ENCODE data around the gene ASIC3.
A peak's percentile ranks its signal among the peaks of the same experiment; 100 is the strongest.
"Not testable (repeated sequence)": the region's sequence is repeated elsewhere in the genome, so short reads cannot be mapped to it uniquely, and the experiment has no call there.

The ASIC3 gene

DNA sequence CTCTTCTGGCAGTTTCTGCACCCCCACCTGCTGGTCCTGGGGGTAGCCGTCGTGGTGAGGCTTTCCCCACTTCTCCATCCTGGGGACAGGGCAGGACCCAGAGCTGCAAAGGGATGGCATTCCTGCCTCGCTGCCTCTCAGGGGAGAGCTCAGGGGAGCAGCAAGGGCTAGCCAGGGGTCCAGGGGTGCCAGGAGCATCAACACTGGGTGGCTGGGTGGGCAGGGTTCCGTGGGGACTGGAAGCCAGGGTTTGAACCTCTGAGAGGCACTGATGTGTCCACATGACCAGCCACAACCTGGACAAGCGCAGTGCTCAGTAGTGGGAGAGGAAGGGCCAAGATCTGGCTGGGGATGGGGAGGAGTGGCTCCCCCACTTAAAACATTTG lies 14.5 kb upstream of the ASIC3 start:
- Mint-ChIP-seq H3K36me3 (peaks cover 25 to 31% of the 10 kb centered on the region in 2 donors), H3K27ac (no peak overlapping the region), H3K9me3 (no peaks in the 10 kb centered on the region), H3K4me3 (no peak overlapping the region), H3K4me1 (peaks cover 14 to 22% of the 10 kb centered on the region in 2 donors), H3K27me3 (no peaks in the 10 kb centered on the region)
- DNase-seq (no peak), ATAC-seq (replicated peaks) (no peak)

DNA sequence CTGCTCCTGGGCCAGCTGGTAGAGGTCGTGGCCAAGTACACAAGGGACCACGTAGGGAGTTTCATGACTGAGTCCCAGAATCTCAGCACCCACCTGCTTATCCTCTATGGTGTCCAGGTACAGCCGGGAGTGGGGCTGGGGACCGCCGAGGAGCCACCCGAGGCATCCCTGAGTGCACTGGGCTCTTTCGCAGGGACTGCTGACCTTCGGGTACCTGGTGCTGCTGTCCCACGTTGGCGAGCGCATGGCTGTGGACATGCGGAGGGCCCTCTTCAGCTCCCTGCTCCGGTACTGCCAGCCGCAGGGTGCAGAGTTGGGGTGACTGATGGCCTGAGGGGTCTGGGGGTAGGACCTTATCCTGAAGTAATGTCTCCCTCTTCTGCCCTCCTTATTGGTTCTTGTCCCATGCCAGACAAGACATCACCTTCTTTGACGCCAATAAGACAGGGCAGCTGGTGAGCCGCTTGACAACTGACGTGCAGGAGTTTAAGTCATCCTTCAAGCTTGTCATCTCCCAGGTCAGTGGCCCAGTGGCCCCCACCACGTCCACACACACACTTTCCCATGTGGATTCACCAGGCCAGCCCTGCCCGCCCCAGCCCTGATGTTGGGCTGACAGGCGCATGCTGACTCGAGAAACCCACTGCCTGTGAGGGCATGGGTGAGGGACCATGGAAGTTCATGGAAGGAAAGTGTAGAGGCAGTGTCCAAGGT lies 13.9 kb upstream of the ASIC3 start:
- DNase-seq (no peak), ATAC-seq (replicated peaks) (no peak)
- H3K4me1 Mint-ChIP-seq = peaks cover 14 to 22% of the 10 kb centered on the region in 2 donors
- peaks cover 26 to 33% of the 10 kb centered on the region in 2 donors for H3K36me3 Mint-ChIP-seq
- H3K27ac Mint-ChIP-seq = no peak overlapping the region
- H3K27me3 Mint-ChIP-seq = no peaks in the 10 kb centered on the region
- H3K4me3 Mint-ChIP-seq = no peak overlapping the region
- no peaks in the 10 kb centered on the region for H3K9me3 Mint-ChIP-seq

DNA sequence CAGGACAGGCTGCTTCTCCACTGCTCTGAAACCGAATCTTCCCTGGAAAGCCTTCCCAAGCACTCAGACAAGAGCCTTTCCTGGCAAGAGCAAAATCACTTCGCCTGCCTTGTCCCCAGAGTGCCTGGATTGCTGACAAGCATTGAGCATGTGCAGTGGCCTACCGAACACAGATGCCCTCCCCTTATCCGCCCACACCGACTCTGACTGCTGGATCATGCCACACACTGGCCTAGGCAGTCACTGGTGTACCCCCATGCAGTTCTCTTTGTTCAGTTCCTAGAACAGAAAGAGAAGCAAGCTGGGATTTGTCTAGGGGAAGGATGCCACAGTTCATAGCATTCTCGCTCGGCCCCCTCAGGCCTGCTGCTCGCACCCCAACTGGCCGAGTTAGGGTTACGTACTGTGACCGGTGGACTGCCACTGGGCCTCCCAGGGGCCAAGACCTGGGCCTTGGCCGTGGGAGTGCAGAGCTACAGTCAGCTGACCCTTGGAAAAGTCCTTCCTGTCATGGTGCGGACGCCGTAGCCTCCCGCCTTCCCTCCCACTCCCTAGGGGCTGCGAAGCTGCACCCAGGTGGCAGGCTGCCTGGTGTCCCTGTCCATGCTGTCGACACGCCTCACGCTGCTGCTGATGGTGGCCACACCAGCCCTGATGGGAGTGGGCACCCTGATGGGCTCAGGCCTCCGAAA lies 13.2 kb upstream of the ASIC3 start:
- Mint-ChIP-seq H3K4me3 (no peak overlapping the region), H3K27ac (no peak overlapping the region), H3K4me1 (peaks cover 17 to 26% of the 10 kb centered on the region in 2 donors), H3K27me3 (no peaks in the 10 kb centered on the region), H3K9me3 (no peaks in the 10 kb centered on the region), H3K36me3 (peaks cover 29% of the 10 kb centered on the region in 2 donors)
- DNase-seq = no peak
- no peak for ATAC-seq (replicated peaks)

DNA sequence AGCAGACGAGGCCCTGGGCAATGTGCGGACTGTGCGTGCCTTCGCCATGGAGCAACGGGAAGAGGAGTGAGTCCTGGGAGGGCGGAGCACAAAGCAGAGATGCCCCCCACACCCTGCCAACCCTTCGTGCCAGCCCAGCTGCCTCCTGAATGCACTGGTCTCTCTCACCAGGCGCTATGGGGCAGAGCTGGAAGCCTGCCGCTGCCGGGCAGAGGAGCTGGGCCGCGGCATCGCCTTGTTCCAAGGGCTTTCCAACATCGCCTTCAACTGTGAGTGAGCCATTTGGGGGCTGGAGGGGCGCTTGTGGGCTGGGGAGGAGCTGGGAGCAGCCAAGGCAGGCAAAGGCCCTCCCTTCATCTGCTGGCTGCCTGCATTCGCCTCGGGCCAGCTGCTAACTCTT lies 12.4 kb upstream of the ASIC3 start:
- H3K36me3 Mint-ChIP-seq = peaks cover 29% of the 10 kb centered on the region in 2 donors
- no peak overlapping the region for H3K4me3 Mint-ChIP-seq

DNA sequence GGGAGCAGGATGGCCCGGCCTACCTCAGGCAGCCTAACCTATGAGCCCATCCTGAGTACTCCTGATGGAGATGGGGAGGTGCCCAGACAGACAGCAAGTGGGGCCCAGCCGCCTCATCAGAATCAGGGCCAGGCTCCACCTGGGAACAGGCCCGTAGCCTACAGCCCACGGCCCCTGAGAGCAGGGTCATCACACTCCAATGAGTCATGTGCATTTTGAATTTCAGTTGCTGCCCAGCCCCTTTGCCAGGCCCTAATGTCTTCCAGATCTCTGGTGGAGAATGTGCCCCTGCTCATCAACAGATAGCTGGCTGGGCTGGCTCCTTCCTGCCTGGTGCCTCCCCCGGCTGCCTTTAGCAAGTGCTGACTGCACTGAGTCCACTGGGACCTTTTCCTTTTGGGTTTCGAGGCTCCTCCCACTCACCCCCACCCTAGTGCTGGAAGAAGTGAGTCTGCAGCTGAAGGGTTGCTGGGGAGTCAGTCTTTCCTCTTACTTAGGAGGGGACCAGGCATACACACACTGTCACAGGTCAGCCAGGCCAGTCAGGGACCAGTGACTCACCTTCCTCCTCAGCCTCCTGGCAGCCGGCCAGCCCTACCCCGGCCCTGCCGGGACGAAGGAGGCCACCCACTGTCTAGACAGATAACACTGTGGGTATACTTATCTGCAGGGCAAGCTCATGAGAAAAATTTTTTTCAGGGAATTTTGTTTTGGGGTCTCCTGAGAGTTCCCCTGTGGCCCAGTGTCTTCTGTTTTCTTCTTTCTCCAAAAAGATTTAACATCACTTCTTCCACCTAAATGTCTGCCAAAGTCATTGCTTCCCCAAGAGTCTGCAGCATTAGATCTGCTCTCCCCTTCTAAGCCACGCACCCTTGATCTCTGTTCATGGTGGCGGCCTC lies 9.1 kb upstream of the ASIC3 start:
- DNase-seq = peak; percentile 71
- H3K27ac Mint-ChIP-seq = peak overlapping the region; percentile 87
- peak overlapping the region; percentile 37 to 56 for H3K4me3 Mint-ChIP-seq
- H3K27me3 Mint-ChIP-seq = no peaks in the 10 kb centered on the region
- H3K4me1 Mint-ChIP-seq = peaks cover 14 to 21% of the 10 kb centered on the region in 2 donors
- H3K36me3 Mint-ChIP-seq = peaks cover 37 to 42% of the 10 kb centered on the region in 2 donors
- ATAC-seq (replicated peaks) = peak; percentile 92 to 95
- H3K9me3 Mint-ChIP-seq = no peaks in the 10 kb centered on the region

More for the DNA sequence above, 12.4 kb upstream of the ASIC3 start:
- DNase-seq = no peak
- Mint-ChIP-seq H3K27ac (no peak overlapping the region), H3K9me3 (no peaks in the 10 kb centered on the region), H3K27me3 (no peaks in the 10 kb centered on the region), H3K4me1 (peaks cover 17 to 28% of the 10 kb centered on the region in 2 donors)
- no peak for ATAC-seq (replicated peaks)

DNA sequence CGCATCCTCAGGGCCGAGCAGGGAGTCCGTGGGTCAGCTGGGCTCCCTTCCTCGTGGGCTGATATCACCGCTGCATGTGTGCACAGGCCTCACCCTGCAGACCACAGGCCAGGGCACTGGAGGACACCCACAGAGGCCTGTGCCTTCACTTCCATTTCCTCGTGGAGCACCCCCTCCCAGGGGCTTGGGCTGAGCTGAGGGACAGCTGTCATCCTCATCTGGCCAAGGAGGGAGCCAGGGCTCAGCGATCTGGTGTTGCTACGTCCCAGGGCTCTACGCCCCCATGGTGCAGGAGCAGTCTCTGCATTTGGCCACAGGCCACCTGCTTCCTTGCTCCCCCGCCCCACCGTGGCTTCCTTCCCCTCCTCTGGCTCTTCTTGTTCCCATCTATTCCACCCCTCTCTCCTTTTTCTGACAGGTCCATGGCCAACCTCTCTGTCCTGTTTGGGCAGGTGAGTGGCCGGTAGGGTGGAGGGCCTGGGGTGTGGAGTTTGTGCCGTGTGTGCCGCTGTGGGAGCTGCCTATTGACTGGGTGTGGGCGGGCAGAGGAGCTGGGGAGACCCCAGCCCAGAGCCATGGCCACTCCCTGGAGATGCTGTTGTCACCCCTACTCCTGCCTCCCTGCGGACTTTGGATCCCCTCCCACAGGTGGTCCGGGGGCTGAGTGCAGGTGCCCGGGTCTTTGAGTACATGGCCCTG lies 8.3 kb upstream of the ASIC3 start:
- no peak for DNase-seq
- no peaks in the 10 kb centered on the region for H3K27me3 Mint-ChIP-seq
- peak; percentile 3 to 17 for ATAC-seq (replicated peaks)
- H3K27ac Mint-ChIP-seq = peak overlapping the region; percentile 87
- H3K4me3 Mint-ChIP-seq = peak overlapping the region in 1 of 2 donors; percentile 25
- peaks cover 14 to 21% of the 10 kb centered on the region in 2 donors for H3K4me1 Mint-ChIP-seq
- H3K9me3 Mint-ChIP-seq = no peaks in the 10 kb centered on the region
- peaks cover 40 to 42% of the 10 kb centered on the region in 2 donors for H3K36me3 Mint-ChIP-seq

DNA sequence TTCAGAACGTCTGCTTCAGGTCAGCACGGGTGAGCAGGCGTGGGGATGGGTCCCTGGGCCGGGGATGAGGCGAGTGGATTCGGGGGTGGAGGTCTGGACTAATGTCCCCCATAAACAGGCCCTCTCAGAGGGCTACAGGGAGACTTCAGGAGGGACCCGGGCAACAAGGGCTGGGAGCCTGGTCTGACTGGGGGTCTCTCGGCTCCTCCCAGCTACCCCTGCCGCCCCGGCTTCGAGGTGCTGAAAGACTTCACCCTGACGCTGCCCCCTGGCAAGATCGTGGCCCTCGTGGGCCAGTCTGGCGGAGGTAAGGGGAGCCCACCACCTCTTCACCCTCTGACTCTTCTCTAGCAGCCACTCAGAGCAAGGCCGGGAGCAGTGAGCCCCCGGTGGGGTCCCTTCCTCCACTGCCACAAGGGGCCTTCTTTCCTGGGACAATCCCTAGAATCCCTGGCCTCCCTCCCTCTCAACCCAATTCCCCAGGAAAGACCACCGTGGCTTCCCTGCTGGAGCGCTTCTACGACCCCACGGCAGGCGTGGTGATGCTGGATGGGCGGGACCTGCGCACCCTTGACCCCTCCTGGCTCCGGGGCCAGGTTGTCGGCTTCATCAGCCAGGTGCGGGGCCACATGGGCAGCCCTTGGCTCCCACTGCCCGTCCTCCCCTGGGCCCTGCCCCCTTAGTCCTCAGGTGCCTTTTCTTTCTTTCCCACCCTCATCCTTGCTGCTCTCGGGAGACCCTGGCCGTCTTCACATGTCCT lies 7.5 kb upstream of the ASIC3 start:
- Mint-ChIP-seq H3K36me3 (peaks cover 38 to 41% of the 10 kb centered on the region in 2 donors), H3K27me3 (no peaks in the 10 kb centered on the region), H3K4me1 (peaks cover 14 to 21% of the 10 kb centered on the region in 2 donors), H3K4me3 (no peak overlapping the region), H3K9me3 (no peaks in the 10 kb centered on the region), H3K27ac (peak overlapping the region; percentile 65)
- ATAC-seq (replicated peaks) (no peak), DNase-seq (no peak)

DNA sequence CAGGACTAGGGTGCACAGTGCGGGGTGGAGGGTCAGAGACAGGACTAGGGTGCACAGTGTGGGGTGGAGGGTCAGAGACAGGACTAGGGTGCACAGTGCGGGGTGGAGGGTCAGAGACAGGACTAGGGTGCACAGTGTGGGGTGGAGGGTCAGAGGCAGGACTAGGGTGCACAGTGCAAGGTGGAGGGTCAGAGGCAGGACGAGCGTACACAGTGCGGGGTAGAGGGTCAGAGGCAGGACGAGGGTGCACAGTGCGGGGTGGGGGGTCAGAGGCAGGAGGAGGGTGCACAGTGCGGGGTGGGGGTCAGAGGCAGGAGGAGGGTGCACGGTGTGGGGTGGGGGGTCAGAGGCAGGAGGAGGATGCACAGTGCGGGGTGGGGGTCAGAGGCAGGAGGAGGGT lies 4.9 kb upstream of the ASIC3 start:
- not testable (repeated sequence) for H3K27ac Mint-ChIP-seq; H3K4me3 Mint-ChIP-seq; DNase-seq; ATAC-seq (replicated peaks); H3K9me3 Mint-ChIP-seq; H3K27me3 Mint-ChIP-seq
- peaks cover 28 to 30% of the 10 kb centered on the region in 2 donors for H3K36me3 Mint-ChIP-seq
- H3K4me1 Mint-ChIP-seq = peaks cover 18 to 19% of the 10 kb centered on the region in 2 donors

DNA sequence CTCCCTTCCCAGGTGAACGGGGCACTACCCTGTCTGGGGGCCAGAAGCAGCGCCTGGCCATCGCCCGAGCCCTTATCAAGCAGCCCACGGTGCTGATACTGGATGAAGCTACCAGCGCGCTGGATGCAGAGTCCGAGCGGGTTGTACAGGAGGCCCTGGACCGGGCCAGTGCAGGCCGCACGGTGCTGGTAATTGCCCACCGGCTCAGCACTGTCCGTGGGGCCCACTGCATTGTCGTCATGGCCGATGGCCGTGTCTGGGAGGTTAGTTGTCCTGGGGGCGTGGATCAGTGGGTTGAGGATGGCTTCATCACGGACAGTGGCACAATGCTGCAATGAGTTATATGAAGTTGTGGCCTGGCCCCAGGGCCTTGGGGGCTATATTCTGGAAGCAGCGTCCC lies 4.4 kb upstream of the ASIC3 start:
- DNase-seq (no peak), ATAC-seq (replicated peaks) (no peak)
- Mint-ChIP-seq H3K9me3 (no peaks in the 10 kb centered on the region), H3K4me1 (peaks cover 14% of the 10 kb centered on the region in 2 donors), H3K27me3 (no peaks in the 10 kb centered on the region), H3K27ac (no peak overlapping the region), H3K4me3 (no peak overlapping the region), H3K36me3 (peaks cover 26 to 27% of the 10 kb centered on the region in 2 donors)

DNA sequence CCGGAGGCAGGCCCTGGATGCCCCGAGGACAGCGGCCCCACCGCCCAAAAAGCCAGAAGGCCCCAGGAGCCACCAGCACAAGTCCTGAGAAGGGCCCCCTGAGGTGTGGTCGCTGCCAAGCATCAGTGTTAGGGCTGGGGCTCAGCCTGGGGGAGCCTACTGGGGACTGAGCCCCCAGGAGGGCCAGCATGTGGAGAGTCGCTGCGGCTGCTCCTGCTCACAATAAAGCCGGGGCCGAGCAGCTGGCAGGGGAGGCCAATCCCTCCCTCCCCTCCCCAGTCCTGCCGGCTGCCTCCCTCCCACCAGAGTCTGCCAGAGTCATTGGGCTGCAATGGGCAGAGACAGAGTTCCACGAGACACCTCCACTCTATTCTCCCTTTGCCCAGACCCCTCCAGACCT lies 3.1 kb upstream of the ASIC3 start:
- Mint-ChIP-seq H3K27ac (no peak overlapping the region), H3K4me1 (peaks cover 1 to 4% of the 10 kb centered on the region in 2 donors), H3K36me3 (peaks cover 21 to 24% of the 10 kb centered on the region in 2 donors), H3K27me3 (peaks cover 5 to 6% of the 10 kb centered on the region in 2 donors), H3K4me3 (no peak overlapping the region), H3K9me3 (no peaks in the 10 kb centered on the region)
- DNase-seq (no peak), ATAC-seq (replicated peaks) (no peak)

DNA sequence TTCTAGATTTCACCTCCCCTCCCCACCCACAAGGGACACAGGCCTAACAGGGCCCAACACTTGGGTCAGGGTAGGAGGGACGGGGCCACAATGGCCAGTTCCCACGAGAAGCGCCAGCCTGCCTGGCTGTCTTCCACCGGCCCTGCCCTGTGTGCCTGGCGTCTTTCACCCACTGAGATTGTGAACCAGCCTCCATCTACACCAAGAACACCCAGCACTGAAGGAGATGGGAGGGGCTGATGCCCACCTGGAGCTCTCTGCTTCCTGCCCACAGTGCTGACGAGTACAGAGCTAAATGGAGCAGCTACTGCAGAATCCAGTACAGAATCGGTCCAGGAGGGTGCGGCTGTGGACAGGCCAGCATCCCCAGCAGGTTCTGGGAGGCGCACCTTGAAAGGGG lies 2.4 kb upstream of the ASIC3 start:
- DNase-seq (no peak), ATAC-seq (replicated peaks) (peak in 1 of 2 donors; percentile 5)
- H3K4me1 Mint-ChIP-seq = peaks cover 0 to 6% of the 10 kb centered on the region in 2 donors
- H3K4me3 Mint-ChIP-seq = no peak overlapping the region
- no peak overlapping the region for H3K27ac Mint-ChIP-seq
- H3K27me3 Mint-ChIP-seq = peaks cover 8 to 11% of the 10 kb centered on the region in 2 donors
- H3K36me3 Mint-ChIP-seq = peaks cover 21 to 24% of the 10 kb centered on the region in 2 donors
- no peaks in the 10 kb centered on the region for H3K9me3 Mint-ChIP-seq

DNA sequence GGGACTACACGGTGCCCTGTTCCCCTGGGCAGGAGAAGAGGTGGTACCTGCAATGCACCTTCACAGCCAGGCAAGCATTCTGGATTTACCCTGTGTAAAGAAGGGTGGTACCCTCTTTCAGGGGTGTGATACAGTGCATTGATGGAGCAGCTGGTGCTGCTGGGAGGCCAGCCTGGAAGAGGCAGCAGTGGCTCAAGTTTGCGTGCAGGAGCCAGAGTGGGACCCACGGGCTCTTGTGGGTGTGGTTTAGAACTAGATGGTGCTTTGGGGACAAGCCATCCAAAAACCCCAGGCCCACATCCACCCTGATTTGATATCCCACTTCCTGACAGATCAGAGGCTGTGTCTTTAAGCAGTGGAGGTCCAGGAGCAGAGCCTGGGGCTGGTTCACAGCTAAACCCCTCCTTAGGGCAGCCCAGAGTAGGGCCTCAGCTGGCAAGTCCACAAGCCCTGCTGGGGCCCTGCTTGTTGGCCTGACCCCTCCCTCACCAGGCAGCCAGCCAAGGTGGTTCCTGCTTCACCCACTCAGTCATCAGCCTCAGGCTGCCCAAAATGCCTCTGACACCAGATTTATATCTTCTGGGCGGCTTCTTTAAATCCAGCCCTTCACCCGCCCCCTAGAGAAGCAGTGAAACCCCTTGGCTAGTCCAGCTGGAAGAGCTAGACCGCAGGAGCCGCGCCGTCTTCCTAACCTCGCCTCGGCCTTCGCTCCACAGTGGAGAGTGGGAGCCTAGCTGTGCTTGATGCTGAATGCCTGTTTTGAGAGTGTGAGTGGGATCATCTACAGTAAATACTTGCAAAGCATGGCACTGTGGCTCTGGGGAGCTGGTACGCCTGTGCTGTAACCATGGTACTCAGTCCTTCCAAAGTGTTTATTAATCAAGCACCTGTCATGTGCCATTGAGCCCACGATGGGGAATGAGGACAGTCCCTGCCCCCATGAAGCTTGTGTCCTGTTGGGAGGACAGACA lies 1.4 kb upstream of the ASIC3 start:
- Mint-ChIP-seq H3K27ac (peak overlapping the region; percentile 65), H3K4me1 (peaks cover 5 to 8% of the 10 kb centered on the region in 2 donors), H3K4me3 (no peak overlapping the region), H3K27me3 (peaks cover 8 to 16% of the 10 kb centered on the region in 2 donors), H3K36me3 (peaks cover 14 to 20% of the 10 kb centered on the region in 2 donors), H3K9me3 (no peaks in the 10 kb centered on the region)
- no peak for DNase-seq
- ATAC-seq (replicated peaks) = no peak

All from stimulated activated naive B cell treated with anti-CD40 and anti-IgM and Interleukin-4, amounts not matched to agents 10 μg/mL and 1 μg/mL and 100 μg/mL, for 72 hours (primary cell).